ENCODE measurements around the gene PCSK6. TPM values are rescaled to one million over a fixed set of nuclear protein-coding genes. Genes with fewer than 3 reads are reported as not detected.
A peak's percentile ranks its signal among the peaks of the same experiment; 100 is the strongest.

PCSK6 gene
- total RNA-seq, 1 donor from 2014 or later, result 5.4 TPM

GRCh38 chr15:101501703-101502373 lies 12.3 kb upstream of the PCSK6 start:
- Mint-ChIP-seq H3K4me3 (no peak overlapping the region), H3K9me3 (no peaks in the 10 kb centered on the region), H3K27me3 (ENCODE audit: low read depth) (peaks cover 12% of the 10 kb centered on the region), H3K36me3 (ENCODE audit: low read depth) (no peaks in the 10 kb centered on the region), H3K27ac (ENCODE audit: unreplicated experiment) (no peak overlapping the region), H3K4me1 (peaks cover 11% of the 10 kb centered on the region)
- peak; percentile 57 for DNase-seq (ENCODE audit: low read depth, low spot score)
- TF ChIP-seq CTCF (conservative IDR thresholded peaks at IDR 0.05), result peak; percentile 66

DNA sequence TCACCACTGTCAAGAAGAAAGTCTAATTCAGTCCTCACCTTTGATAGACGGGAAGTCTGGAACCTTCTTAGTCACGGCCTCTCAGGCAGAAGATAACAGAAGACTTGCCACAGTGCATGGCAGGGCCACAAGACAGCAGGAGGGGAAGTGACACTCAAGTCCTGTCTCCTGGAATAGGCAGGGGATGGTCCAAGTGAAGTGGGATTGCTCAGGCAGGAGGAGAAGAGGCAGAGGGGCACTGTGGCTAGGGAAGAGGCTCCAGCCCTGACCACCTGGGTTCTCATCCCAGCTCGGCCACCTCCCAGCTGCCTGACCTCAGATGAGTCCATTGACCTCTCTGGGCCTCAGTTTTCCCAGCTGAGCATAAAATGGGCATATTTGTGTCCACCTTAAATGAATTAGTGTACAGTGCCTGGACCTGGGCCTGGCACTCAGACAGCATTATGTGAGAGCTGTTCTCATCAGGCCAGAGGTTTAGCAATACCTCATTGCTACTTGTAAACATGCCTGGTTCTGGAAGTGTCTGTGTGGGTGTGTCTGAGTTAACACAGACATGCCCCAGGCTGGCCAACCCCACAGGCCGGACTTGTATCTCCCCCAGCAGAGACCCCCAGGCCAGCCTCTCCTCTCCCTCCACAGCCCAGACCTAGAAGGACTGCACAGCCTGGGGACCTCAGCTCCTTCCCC lies 11.5 kb upstream of the PCSK6 start:
- no peaks in the 10 kb centered on the region for H3K36me3 Mint-ChIP-seq (ENCODE audit: low read depth)
- TF ChIP-seq CTCF (conservative IDR thresholded peaks at IDR 0.05), result no peak
- DNase-seq (ENCODE audit: low read depth, low spot score), result no peak
- peaks cover 19% of the 10 kb centered on the region for H3K27me3 Mint-ChIP-seq (ENCODE audit: low read depth)
- no peaks in the 10 kb centered on the region for H3K9me3 Mint-ChIP-seq
- peaks cover 19% of the 10 kb centered on the region for H3K4me1 Mint-ChIP-seq
- H3K4me3 Mint-ChIP-seq, result no peak overlapping the region
- no peak overlapping the region for H3K27ac Mint-ChIP-seq (ENCODE audit: unreplicated experiment)

- Mint-ChIP-seq H3K36me3 (ENCODE audit: low read depth) (no peaks in the 10 kb centered on the region), H3K27ac (ENCODE audit: unreplicated experiment) (no peak overlapping the region), H3K4me1 (peaks cover 25% of the 10 kb centered on the region), H3K9me3 (no peaks in the 10 kb centered on the region), H3K4me3 (no peak overlapping the region), H3K27me3 (ENCODE audit: low read depth) (peaks cover 25% of the 10 kb centered on the region)
- no peak for TF ChIP-seq CTCF (conservative IDR thresholded peaks at IDR 0.05)
- no peak for DNase-seq (ENCODE audit: low read depth, low spot score)
These were observed 10.6 kb upstream of the PCSK6 start for GRCh38 chr15:101499863-101500713.

DNA sequence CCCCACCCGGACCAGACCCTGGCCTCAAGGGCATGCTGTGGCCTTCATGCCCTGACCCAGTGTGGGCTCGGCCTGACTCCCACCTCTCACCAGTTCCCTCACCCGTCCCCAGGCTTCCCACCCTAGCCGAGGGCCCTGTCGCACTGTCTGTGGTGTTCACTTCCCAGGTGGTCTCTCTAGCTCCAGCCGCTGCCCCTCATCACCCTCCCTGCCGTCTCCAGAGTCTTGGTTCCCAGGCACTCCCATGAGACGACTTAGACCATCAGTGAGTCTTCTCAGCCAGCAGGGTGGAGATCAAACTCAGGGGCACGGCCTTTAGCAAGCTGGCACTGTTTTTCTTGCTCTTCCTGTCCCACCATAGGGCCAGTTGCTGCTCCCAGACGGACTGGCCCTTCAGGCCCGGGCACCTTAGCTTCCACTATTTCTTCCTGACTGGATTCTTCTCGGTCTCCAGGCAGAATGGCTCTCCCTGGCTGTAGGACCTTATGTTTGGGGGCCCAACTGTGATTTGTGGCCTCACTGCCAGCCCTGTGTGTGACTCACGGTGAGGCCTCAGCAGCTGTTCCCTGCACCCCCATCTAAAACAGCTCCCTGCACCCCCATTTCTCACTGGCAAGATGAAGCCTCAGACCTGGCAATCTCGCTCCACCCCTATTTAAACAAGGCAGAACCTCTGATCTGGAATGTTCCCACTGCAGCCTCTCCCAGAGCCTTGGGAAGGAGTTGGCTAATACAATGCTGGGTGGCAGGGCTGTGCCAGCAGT lies 9.4 kb upstream of the PCSK6 start:
- Mint-ChIP-seq H3K9me3 (no peaks in the 10 kb centered on the region), H3K27me3 (ENCODE audit: low read depth) (peaks cover 32% of the 10 kb centered on the region), H3K4me1 (peaks cover 37% of the 10 kb centered on the region), H3K4me3 (no peak overlapping the region), H3K36me3 (ENCODE audit: low read depth) (no peaks in the 10 kb centered on the region), H3K27ac (ENCODE audit: unreplicated experiment) (peak overlapping the region; percentile 10)
- TF ChIP-seq CTCF (conservative IDR thresholded peaks at IDR 0.05), result no peak
- no peak for DNase-seq (ENCODE audit: low read depth, low spot score)
